Measurements from ENCODE around the gene FMN1. TPM values are rescaled to one million over a fixed set of nuclear protein-coding genes. Genes with fewer than 3 reads are reported as not detected.

The FMN1 gene
- total and polyA plus RNA-seq, 12 donors = 0.22 to 5.5 (median 3.3) TPM

GRCh38 chr15:33034588-33034987 is 159.9 kb downstream of the FMN1 start:
- TF ChIP-seq CTCF (IDR thresholded peaks at IDR 0.05) = no peak
- Histone ChIP-seq H3K36me3 (no peaks in the 10 kb centered on the region), H3K9me3 (no peaks in the 10 kb centered on the region), H3K27ac (no peak overlapping the region), H3K4me3 (no peak overlapping the region), H3K4me1 (peaks cover 0 to 6% (median 0%) of the 10 kb centered on the region in 9 donors), H3K27me3 (no peaks in the 10 kb centered on the region)
- DNase-seq (no peak), ATAC-seq (no peak)
- intact Hi-C loops (cut with DNase I) = no loop called here

GRCh38 chr15:33032053-33032452 is 162.5 kb downstream of the FMN1 start:
- no peak overlapping the region for H3K4me3 ChIP-seq
- DNase-seq (no peak), ATAC-seq (no peak)
- intact Hi-C loops (cut with DNase I) = no loop called here
- no peaks in the 10 kb centered on the region for H3K36me3 ChIP-seq
- H3K9me3 ChIP-seq = no peaks in the 10 kb centered on the region
- no peak overlapping the region for H3K27ac ChIP-seq
- 66 to 71% methylated on average over 4 of the region's 4 CpGs for WGBS, 2 donors
- peaks cover 0 to 22% (median 9%) of the 10 kb centered on the region in 9 donors for H3K4me1 ChIP-seq
- TF ChIP-seq CTCF (IDR thresholded peaks at IDR 0.05) = no peak
- no peaks in the 10 kb centered on the region for H3K27me3 ChIP-seq

GRCh38 chr15:33031324-33031821 is 163.1 kb downstream of the FMN1 start:
- H3K4me3 ChIP-seq = no peak overlapping the region
- WGBS, 2 donors = 55 to 65% methylated on average over 5 of the region's 5 CpGs
- intact Hi-C loops (cut with DNase I) = no loop called here
- H3K27me3 ChIP-seq = no peaks in the 10 kb centered on the region
- H3K4me1 ChIP-seq = peaks cover 0 to 28% (median 12%) of the 10 kb centered on the region in 9 donors
- no peak overlapping the region for H3K27ac ChIP-seq
- DNase-seq = no peak
- no peaks in the 10 kb centered on the region for H3K9me3 ChIP-seq
- ATAC-seq = peak in 2 of 8 donors; percentile 16 to 24
- H3K36me3 ChIP-seq = no peaks in the 10 kb centered on the region
- TF ChIP-seq CTCF (IDR thresholded peaks at IDR 0.05) = no peak

GRCh38 chr15:33030315-33030714 is 164.2 kb downstream of the FMN1 start:
- WGBS, 2 donors = 86 to 89% methylated on average over 5 of the region's 5 CpGs

More at GRCh38 chr15:33030315-33030714, 164.2 kb downstream of the FMN1 start:
- H3K27ac ChIP-seq = no peak overlapping the region
- no peaks in the 10 kb centered on the region for H3K9me3 ChIP-seq
- DNase-seq = no peak
- H3K27me3 ChIP-seq = no peaks in the 10 kb centered on the region
- peaks cover 0 to 35% (median 12%) of the 10 kb centered on the region in 9 donors for H3K4me1 ChIP-seq
- no peak for TF ChIP-seq CTCF (IDR thresholded peaks at IDR 0.05)
- H3K4me3 ChIP-seq = no peak overlapping the region
- intact Hi-C loops (cut with DNase I) = no loop called here
- no peaks in the 10 kb centered on the region for H3K36me3 ChIP-seq
- no peak for ATAC-seq
